ENCODE data around the gene NRXN2. TPM values are rescaled to one million over a fixed set of nuclear protein-coding genes. Genes with fewer than 3 reads are reported as not detected.
A peak's percentile ranks its signal among the peaks of the same experiment; 100 is the strongest.
"Not testable (repeated sequence)": the region's sequence is repeated elsewhere in the genome, so short reads cannot be mapped to it uniquely, and the experiment has no call there.

NRXN2 gene
- total RNA-seq, 1 donor from 2014 or later = 10.0 TPM

- H3K9me3 Mint-ChIP-seq = no peaks in the 10 kb centered on the region
- no peak for DNase-seq (ENCODE audit: low read depth, low spot score)
- TF ChIP-seq CTCF (conservative IDR thresholded peaks at IDR 0.05) = no peak
- H3K27ac Mint-ChIP-seq (ENCODE audit: unreplicated experiment) = no peak overlapping the region
- H3K4me3 Mint-ChIP-seq = no peak overlapping the region
- peaks cover 35% of the 10 kb centered on the region for H3K4me1 Mint-ChIP-seq
- H3K36me3 Mint-ChIP-seq (ENCODE audit: low read depth) = no peaks in the 10 kb centered on the region
- H3K27me3 Mint-ChIP-seq (ENCODE audit: low read depth) = no peaks in the 10 kb centered on the region
These were observed 159.0 kb downstream of the NRXN2 start for GRCh38 chr11:64563966-64564365.

- TF ChIP-seq CTCF (conservative IDR thresholded peaks at IDR 0.05) = no peak
- no peak for DNase-seq (ENCODE audit: low read depth, low spot score)
- Mint-ChIP-seq H3K27ac (ENCODE audit: unreplicated experiment) (no peak overlapping the region), H3K27me3 (ENCODE audit: low read depth) (no peaks in the 10 kb centered on the region), H3K9me3 (no peaks in the 10 kb centered on the region), H3K36me3 (ENCODE audit: low read depth) (no peaks in the 10 kb centered on the region), H3K4me1 (peaks cover 35% of the 10 kb centered on the region), H3K4me3 (no peak overlapping the region)
These were observed 160.2 kb downstream of the NRXN2 start for GRCh38 chr11:64562723-64563351.

GRCh38 chr11:64561984-64562722 lies 160.8 kb downstream of the NRXN2 start:
- no peak overlapping the region for H3K4me3 Mint-ChIP-seq
- H3K27me3 Mint-ChIP-seq (ENCODE audit: low read depth) = no peaks in the 10 kb centered on the region
- H3K9me3 Mint-ChIP-seq = no peaks in the 10 kb centered on the region
- H3K27ac Mint-ChIP-seq (ENCODE audit: unreplicated experiment) = no peak overlapping the region
- H3K4me1 Mint-ChIP-seq = peaks cover 32% of the 10 kb centered on the region
- DNase-seq (ENCODE audit: low read depth, low spot score) = no peak
- no peaks in the 10 kb centered on the region for H3K36me3 Mint-ChIP-seq (ENCODE audit: low read depth)
- no peak for TF ChIP-seq CTCF (conservative IDR thresholded peaks at IDR 0.05)

GRCh38 chr11:64561429-64561828 lies 161.6 kb downstream of the NRXN2 start:
- H3K4me3 Mint-ChIP-seq; H3K27me3 Mint-ChIP-seq (ENCODE audit: low read depth); DNase-seq (ENCODE audit: low read depth, low spot score); H3K9me3 Mint-ChIP-seq; H3K36me3 Mint-ChIP-seq (ENCODE audit: low read depth); H3K27ac Mint-ChIP-seq (ENCODE audit: unreplicated experiment): not testable (repeated sequence)
- H3K4me1 Mint-ChIP-seq = peaks cover 29% of the 10 kb centered on the region

- TF ChIP-seq CTCF (conservative IDR thresholded peaks at IDR 0.05) = no peak
- Mint-ChIP-seq H3K27me3 (ENCODE audit: low read depth) (no peaks in the 10 kb centered on the region), H3K36me3 (ENCODE audit: low read depth) (no peaks in the 10 kb centered on the region), H3K9me3 (no peaks in the 10 kb centered on the region), H3K27ac (ENCODE audit: unreplicated experiment) (peak overlapping the region; percentile 93), H3K4me3 (no peak overlapping the region), H3K4me1 (peaks cover 24% of the 10 kb centered on the region)
- no peak for DNase-seq (ENCODE audit: low read depth, low spot score)
These were observed 162.1 kb downstream of the NRXN2 start for GRCh38 chr11:64560941-64561340.

GRCh38 chr11:64560139-64560771 lies 162.7 kb downstream of the NRXN2 start:
- Mint-ChIP-seq H3K4me1 (peaks cover 22% of the 10 kb centered on the region), H3K9me3 (no peaks in the 10 kb centered on the region), H3K27ac (ENCODE audit: unreplicated experiment) (peak overlapping the region; percentile 93), H3K27me3 (ENCODE audit: low read depth) (no peaks in the 10 kb centered on the region), H3K4me3 (no peak overlapping the region), H3K36me3 (ENCODE audit: low read depth) (no peaks in the 10 kb centered on the region)
- TF ChIP-seq CTCF (conservative IDR thresholded peaks at IDR 0.05) = no peak
- DNase-seq (ENCODE audit: low read depth, low spot score) = no peak
